HFFc6 (cell line): ENCODE measurements around the gene AUH. TPM values are rescaled to one million over a fixed set of nuclear protein-coding genes. Genes with fewer than 3 reads are reported as not detected.

Source experiments
- DNase-seq: peaks from one replicate; pipeline ENCODE4 v3.0.0-alpha.2; 2018
- H3K27ac Mint-ChIP-seq: 2 replicates; pipeline ENCODE4 v1.8.0; 2020; ENCODE audit warnings: mild to moderate bottlenecking, mixed read lengths
- H3K27me3 Mint-ChIP-seq: 2 replicates; pipeline ENCODE4 v1.8.0; 2021; ENCODE audit warnings: mild to moderate bottlenecking, moderate library complexity, mixed read lengths; ENCODE audit not compliant: insufficient read depth
- H3K36me3 Mint-ChIP-seq: 2 replicates; pipeline ENCODE4 v1.8.0; 2021; ENCODE audit warnings: low read depth, mixed read lengths
- H3K4me1 Mint-ChIP-seq: 2 replicates; pipeline ENCODE4 v1.8.0; 2020; ENCODE audit warnings: low read depth, mixed read lengths
- H3K4me3 Mint-ChIP-seq: 2 replicates; pipeline ENCODE4 v1.8.0; 2020; ENCODE audit warnings: mild to moderate bottlenecking, moderate library complexity, mixed read lengths
- H3K9me3 Mint-ChIP-seq: 2 replicates; pipeline ENCODE4 v1.8.0; 2020; ENCODE audit warnings: mild to moderate bottlenecking, mixed read lengths
- total RNA-seq, 6 experiments: library from RNA; stranded (reverse); fragmentation: NEBNext Ultra II Directional; extraction: Animal tissue kit (Norgen Biotek cat#: 25700); gene quantifications; 2 replicates in 1 of 6; 3 replicates in 5 of 6; pipeline ENCODE4 v1.2.3, GENCODE V29; 2021
- TF ChIP-seq, protein P1 (sequence below): fragments of 200-600 bp; sonication (generic); IDR thresholded peaks from 2 replicates; pipeline ENCODE4 v1.5.0; 2021; ENCODE audit warnings: antibody characterized with exemption, mild to moderate bottlenecking

The AUH gene
- total RNA-seq, 6 experiments from 2014 or later = 9.8 to 11.3 (median 10.6) TPM

DNA sequence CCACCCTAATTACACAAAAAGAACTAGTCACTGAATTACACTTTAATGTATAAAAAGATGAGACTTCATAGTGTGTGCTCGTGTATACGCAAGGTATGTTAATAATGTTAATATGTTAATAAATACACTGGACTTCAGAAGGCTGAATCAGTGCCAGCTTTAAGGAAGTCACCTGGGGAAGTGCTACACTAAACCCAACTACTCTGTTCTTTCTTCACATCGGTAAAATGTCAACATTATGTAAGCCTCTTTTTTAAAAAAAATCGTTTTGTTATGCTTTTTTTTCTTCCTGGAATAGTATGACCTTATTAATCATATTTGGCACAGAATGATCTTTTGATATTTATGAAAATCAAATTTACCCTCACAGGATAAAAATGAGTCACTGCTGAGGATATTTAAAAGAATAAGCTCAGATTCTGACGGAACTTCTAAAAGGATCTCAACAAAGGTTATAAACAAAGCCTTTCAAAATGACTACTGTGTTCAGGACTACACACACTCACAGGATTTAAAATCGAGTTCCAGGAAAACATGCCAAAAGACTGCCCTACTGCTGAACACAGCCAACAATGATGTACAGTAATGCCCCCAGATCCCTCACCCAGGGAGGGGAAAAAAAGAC lies 75.9 kb downstream of the AUH start:
- no peaks in the 10 kb centered on the region for H3K27me3 Mint-ChIP-seq
- H3K4me3 Mint-ChIP-seq = no peak overlapping the region
- H3K4me1 Mint-ChIP-seq = peaks cover 29% of the 10 kb centered on the region
- 0 out of 2 replicates have a peak, but pooled peaks cover 3% of the 10 kb centered on the region for H3K9me3 Mint-ChIP-seq
- TF ChIP-seq, protein P1, sequence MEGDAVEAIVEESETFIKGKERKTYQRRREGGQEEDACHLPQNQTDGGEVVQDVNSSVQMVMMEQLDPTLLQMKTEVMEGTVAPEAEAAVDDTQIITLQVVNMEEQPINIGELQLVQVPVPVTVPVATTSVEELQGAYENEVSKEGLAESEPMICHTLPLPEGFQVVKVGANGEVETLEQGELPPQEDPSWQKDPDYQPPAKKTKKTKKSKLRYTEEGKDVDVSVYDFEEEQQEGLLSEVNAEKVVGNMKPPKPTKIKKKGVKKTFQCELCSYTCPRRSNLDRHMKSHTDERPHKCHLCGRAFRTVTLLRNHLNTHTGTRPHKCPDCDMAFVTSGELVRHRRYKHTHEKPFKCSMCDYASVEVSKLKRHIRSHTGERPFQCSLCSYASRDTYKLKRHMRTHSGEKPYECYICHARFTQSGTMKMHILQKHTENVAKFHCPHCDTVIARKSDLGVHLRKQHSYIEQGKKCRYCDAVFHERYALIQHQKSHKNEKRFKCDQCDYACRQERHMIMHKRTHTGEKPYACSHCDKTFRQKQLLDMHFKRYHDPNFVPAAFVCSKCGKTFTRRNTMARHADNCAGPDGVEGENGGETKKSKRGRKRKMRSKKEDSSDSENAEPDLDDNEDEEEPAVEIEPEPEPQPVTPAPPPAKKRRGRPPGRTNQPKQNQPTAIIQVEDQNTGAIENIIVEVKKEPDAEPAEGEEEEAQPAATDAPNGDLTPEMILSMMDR = no peak
- no peak for DNase-seq
- no peak overlapping the region for H3K27ac Mint-ChIP-seq
- peaks cover 19% of the 10 kb centered on the region for H3K36me3 Mint-ChIP-seq

DNA sequence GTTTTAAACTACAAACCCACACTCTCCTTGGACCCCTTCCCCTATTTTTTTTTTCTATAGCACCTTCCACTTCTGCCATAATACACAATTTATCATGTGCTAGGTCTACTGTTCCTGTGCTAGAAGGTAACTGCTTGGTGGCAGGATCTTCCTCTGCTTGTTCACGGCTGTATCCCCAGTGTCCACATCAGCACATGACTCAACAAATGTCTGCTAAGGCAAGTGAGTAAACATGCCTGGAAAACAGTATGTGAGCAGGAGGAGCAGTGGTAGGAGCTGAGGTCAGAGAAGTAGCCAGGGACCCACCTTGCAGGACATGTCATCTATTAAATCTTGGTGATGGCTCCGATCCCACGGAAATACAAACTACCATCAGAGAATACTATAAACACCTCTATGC lies 79.4 kb downstream of the AUH start:
- TF ChIP-seq, protein P1 = no peak
- Mint-ChIP-seq H3K9me3 (0 out of 2 replicates have a peak, but pooled peaks cover 3% of the 10 kb centered on the region), H3K36me3 (peaks cover 17% of the 10 kb centered on the region; the same call in 1 of the 2 replicates), H3K27ac (peak overlapping the region; percentile 72), H3K4me1 (peaks cover 24% of the 10 kb centered on the region), H3K27me3 (peaks cover 2% of the 10 kb centered on the region; the same call in 1 of the 2 replicates), H3K4me3 (no peak overlapping the region)
- peak; percentile 59 for DNase-seq

DNA sequence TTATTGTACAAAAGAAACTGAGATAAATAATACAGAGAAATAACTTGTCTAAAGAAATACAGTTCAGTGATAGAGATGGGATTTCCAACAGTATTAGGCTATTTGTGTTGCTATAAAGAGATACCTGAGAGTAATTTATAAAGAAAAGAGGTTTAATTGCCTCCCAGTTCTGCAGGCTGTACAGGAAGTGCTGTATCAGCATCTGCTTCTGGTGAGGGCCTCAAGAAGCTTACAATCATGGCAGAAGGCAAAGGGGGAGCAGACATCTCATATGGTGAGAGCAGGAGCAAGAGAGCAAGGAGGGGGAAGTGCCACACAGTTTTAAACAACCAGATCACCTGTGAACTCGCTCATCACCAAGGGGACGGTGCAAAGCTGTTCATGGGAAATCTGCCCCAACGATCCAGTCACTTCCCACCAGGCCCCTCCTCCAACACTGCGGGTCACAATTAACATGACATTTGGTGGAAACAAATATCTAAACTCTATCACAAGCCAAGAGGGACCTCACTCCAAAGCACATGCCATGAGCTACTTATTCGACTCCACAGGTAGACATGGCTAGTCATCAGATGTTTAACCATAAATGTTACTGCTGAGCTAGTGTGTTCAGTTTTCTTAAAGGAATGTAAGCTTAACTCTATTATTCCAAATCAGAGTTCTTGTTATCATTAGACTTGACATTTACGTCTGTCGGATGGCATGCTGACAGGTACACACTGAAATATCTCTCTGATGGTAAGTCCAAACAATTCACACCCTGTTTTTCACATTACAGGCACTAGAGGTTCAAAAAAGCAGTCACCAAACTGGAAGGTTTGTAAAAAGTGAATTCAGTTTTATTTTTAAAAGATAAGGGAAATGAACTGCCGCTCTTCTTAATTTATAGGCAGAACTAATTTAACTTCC lies 82.2 kb downstream of the AUH start:
- DNase-seq = no peak
- Mint-ChIP-seq H3K27me3 (peaks cover 2% of the 10 kb centered on the region; the same call in 1 of the 2 replicates), H3K4me1 (peaks cover 18% of the 10 kb centered on the region), H3K27ac (no peak overlapping the region), H3K4me3 (no peak overlapping the region), H3K36me3 (peaks cover 11% of the 10 kb centered on the region; the same call in 1 of the 2 replicates), H3K9me3 (0 out of 2 replicates have a peak, but pooled peaks cover 3% of the 10 kb centered on the region)
- TF ChIP-seq, protein P1 = no peak

DNA sequence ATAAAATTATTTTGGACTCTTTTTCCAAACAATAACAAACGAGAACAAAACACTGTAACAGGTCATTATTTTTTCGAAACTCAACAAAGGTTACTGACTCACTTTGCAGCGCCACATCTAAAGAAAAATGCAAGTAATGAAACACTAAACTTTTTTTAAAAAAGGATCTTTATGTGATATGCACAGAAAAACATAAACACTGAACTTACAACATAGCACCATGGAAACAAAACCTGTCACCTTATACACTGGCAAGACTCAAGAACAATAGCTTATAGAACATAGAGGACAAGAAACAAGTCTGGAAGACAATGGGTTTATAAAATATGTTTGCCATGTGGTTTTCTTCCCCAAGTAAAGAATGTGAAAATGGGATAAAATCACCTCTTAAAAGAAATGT lies 85.2 kb downstream of the AUH start:
- no peaks in the 10 kb centered on the region for H3K36me3 Mint-ChIP-seq
- DNase-seq = no peak
- no peak overlapping the region for H3K27ac Mint-ChIP-seq
- H3K4me3 Mint-ChIP-seq = no peak overlapping the region
- no peaks in the 10 kb centered on the region for H3K9me3 Mint-ChIP-seq
- peaks cover 15% of the 10 kb centered on the region for H3K4me1 Mint-ChIP-seq
- peaks cover 3% of the 10 kb centered on the region for H3K27me3 Mint-ChIP-seq
- TF ChIP-seq, protein P1 = no peak

DNA sequence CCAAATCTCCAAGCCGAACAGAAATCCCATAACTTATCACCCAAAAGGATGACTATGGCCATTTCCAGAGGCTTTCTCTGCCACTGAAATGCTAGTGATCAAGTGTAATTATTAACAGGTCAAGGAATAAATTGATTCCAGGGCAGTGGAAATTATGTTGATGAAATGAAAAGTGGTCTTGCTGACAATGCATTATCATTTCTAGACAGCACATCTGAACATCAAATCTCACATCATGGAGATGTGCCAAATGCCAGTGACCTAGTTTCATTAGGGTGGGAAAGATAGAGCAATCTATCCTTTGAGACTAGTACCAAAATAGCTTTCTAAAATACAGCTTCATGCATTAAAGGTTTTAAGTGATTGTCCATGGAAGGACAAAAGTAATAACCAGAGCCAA lies 86.1 kb downstream of the AUH start:
- no peaks in the 10 kb centered on the region for H3K9me3 Mint-ChIP-seq
- H3K36me3 Mint-ChIP-seq = no peaks in the 10 kb centered on the region
- H3K27me3 Mint-ChIP-seq = peaks cover 4% of the 10 kb centered on the region
- no peak for DNase-seq
- no peak overlapping the region for H3K4me3 Mint-ChIP-seq
- TF ChIP-seq, protein P1 = no peak
- H3K4me1 Mint-ChIP-seq = peaks cover 15% of the 10 kb centered on the region
- no peak overlapping the region for H3K27ac Mint-ChIP-seq
